Esophagus muscularis mucosa (tissue), 4 donors: ENCODE measurements around the gene DCAF11. TPM values are rescaled to one million over a fixed set of nuclear protein-coding genes. Genes with fewer than 3 reads are reported as not detected.

Experiments
- DNase-seq: peaks from one replicate; pipeline ENCODE4 v3.0.0-alpha.2; 2017; ENCODE audit errors: extremely low spot score
- H3K27ac ChIP-seq, 4 donors: fragments of 200-600 bp; sonication (generic); replicated peaks in 1 of 4; 1 replicate in 3 of 4; 2 replicates in 1 of 4; pipeline ENCODE4 v1.5.1; 2016 to 2019; ENCODE audit warnings: mild to moderate bottlenecking in 1 of 4
- H3K27me3 ChIP-seq, 4 donors: fragments of 200-600 bp; sonication (generic); one replicate each; pipeline versions ENCODE4 v1.5.1 to v1.6.0; 2016 to 2019
- H3K36me3 ChIP-seq, 4 donors: fragments of 200-600 bp; sonication (generic); one replicate each; pipeline ENCODE4 v1.5.1; 2016 to 2019
- H3K4me1 ChIP-seq, 4 donors: fragments of 200-600 bp; sonication (generic); one replicate each; pipeline ENCODE4 v1.5.1; 2016 to 2019
- H3K4me3 ChIP-seq, 4 donors: fragments of 200-600 bp; sonication (generic); 1 replicate in 2 of 4; 2 replicates in 2 of 4; pipeline ENCODE4 v1.5.1; 2016 to 2019; ENCODE audit warnings: mild to moderate bottlenecking in 4 of 4, moderate library complexity in 1 of 4
- H3K9me3 ChIP-seq, 4 donors: fragments of 200-600 bp; sonication (generic); 1 replicate in 3 of 4; 2 replicates in 1 of 4; pipeline ENCODE4 v1.5.1; 2016 to 2019
- CTCF ChIP-seq, 3 experiments: fragments of 200-600 bp in 2 of 3; fragments of 450-650 bp in 1 of 3; sonication (generic) in 2 of 3; IDR thresholded peaks; one replicate each; pipeline ENCODE4 v1.5.1; 2017 to 2019; ENCODE audit warnings: antibody characterized with exemption in 3 of 3, mild to moderate bottlenecking in 2 of 3, moderate library complexity in 1 of 3
- EP300 ChIP-seq: sonication (generic); formaldehyde crosslinking; IDR thresholded peaks from one replicate; pipeline ENCODE4 v1.6.1; 2017; ENCODE audit warnings: antibody characterized with exemption
- POLR2A ChIP-seq: fragments of 450-650 bp; IDR thresholded peaks from one replicate; pipeline ENCODE4 v1.6.1; 2017; ENCODE audit warnings: antibody characterized with exemption, moderate library complexity, mild to moderate bottlenecking, low read depth
- POLR2AphosphoS5 ChIP-seq, 2 donors: sonication (generic); formaldehyde crosslinking; IDR thresholded peaks; one replicate each; pipeline ENCODE4 v1.6.1; 2017; ENCODE audit warnings: antibody characterized with exemption in 2 of 2
- WGBS: methylation state at CpG from one replicate; pipeline ENCODE4 v1.1.5; 2018; 5-methylcytosine and 5-hydroxymethylcytosine counted together
- intact Hi-C: fragments of 100-400 bp; cut with DNase I; formaldehyde crosslinking; loops from one replicate; pipeline ENCODE4 v1.15.1; 2023
- total RNA-seq, 4 donors: library from RNA; depleted of rRNA; stranded (reverse); fragments of >200 nt; gene quantifications; one replicate each; pipeline versions ENCODE4 v1.1.0 to v1.2.1, GENCODE V29; 2016

DCAF11 gene
- total RNA-seq, 4 donors from 2014 or later: 56.0 to 74.9 (median 66.8) TPM

- Histone ChIP-seq H3K27ac (no peak within 1 kb of the TSS), H3K4me3 (no peak within 1 kb of the TSS), H3K9me3 (no peaks in the 10 kb centered on the region), H3K36me3 (no peaks in the 10 kb centered on the region), H3K27me3 (peaks cover 0 to 27% (median 2%) of the 10 kb centered on the region in 4 donors), H3K4me1 (peaks cover 0 to 20% (median 17%) of the 10 kb centered on the region in 4 donors)
- 64% methylated on average over 8 of the region's 19 CpGs for WGBS
- TF ChIP-seq POLR2AphosphoS5 (IDR thresholded peaks at IDR 0.05): no peak
- no peak for TF ChIP-seq POLR2A
- TF ChIP-seq CTCF (IDR thresholded peaks at IDR 0.05): no peak
- TF ChIP-seq EP300: no peak
- DNase-seq: no peak
- intact Hi-C loops: no loop called here
Measured at GRCh38 chr14:24071144-24071697, 43.4 kb upstream of the DCAF11 start, which contains the start of gene CPNE6. TSS of gene CPNE6 (plus strand) at chr14:24071562. CDS start at chr14:24072937, 1,375 bp downstream.

GRCh38 chr14:24071836-24072430 lies 42.6 kb upstream of the DCAF11 start:
- DNase-seq: no peak
- Histone ChIP-seq H3K9me3 (no peaks in the 10 kb centered on the region), H3K36me3 (no peaks in the 10 kb centered on the region), H3K4me3 (no peak overlapping the region), H3K4me1 (peaks cover 0 to 20% (median 17%) of the 10 kb centered on the region in 4 donors), H3K27ac (no peak overlapping the region), H3K27me3 (peaks cover 0 to 27% (median 2%) of the 10 kb centered on the region in 4 donors)
- intact Hi-C loops: no loop called here
- WGBS: 56% methylated on average over 12 of the region's 12 CpGs
- no peak for TF ChIP-seq EP300
- no peak for TF ChIP-seq CTCF (IDR thresholded peaks at IDR 0.05)
- TF ChIP-seq POLR2A: no peak
- TF ChIP-seq POLR2AphosphoS5 (IDR thresholded peaks at IDR 0.05): no peak

- H3K27ac ChIP-seq: no peak overlapping the region
- intact Hi-C loops: no loop called here
- H3K9me3 ChIP-seq: no peaks in the 10 kb centered on the region
- 63% methylated on average over 6 of the region's 7 CpGs for WGBS
- H3K36me3 ChIP-seq: no peaks in the 10 kb centered on the region
- H3K27me3 ChIP-seq: peaks cover 0 to 27% (median 2%) of the 10 kb centered on the region in 4 donors
- H3K4me1 ChIP-seq: peaks cover 0 to 20% (median 17%) of the 10 kb centered on the region in 4 donors
- DNase-seq: no peak
- H3K4me3 ChIP-seq: no peak overlapping the region
- no peak for TF ChIP-seq POLR2A
Measured at GRCh38 chr14:24072436-24072835, 42.1 kb upstream of the DCAF11 start.

GRCh38 chr14:24072881-24073877 lies 41.4 kb upstream of the DCAF11 start:
- no peak for TF ChIP-seq EP300
- TF ChIP-seq CTCF (IDR thresholded peaks at IDR 0.05): no peak
- TF ChIP-seq POLR2A: no peak
- TF ChIP-seq POLR2AphosphoS5 (IDR thresholded peaks at IDR 0.05): no peak
- intact Hi-C loops: no loop called here
- Histone ChIP-seq H3K36me3 (no peaks in the 10 kb centered on the region), H3K9me3 (no peaks in the 10 kb centered on the region), H3K27ac (no peak overlapping the region), H3K27me3 (peaks cover 0 to 27% (median 2%) of the 10 kb centered on the region in 4 donors), H3K4me3 (no peak overlapping the region), H3K4me1 (peaks cover 0 to 20% (median 17%) of the 10 kb centered on the region in 4 donors)
- DNase-seq: no peak
- 86% methylated on average over 23 of the region's 26 CpGs for WGBS
